ENCODE results near the gene TRAPPC11.
"Not testable (repeated sequence)": the region's sequence is repeated elsewhere in the genome, so short reads cannot be mapped to it uniquely, and the experiment has no call there.

TRAPPC11 gene

GRCh38 chr4:183718876-183719275 is 59.8 kb downstream of the TRAPPC11 start:
- H3K4me3 ChIP-seq (ENCODE audit: low read depth, low read length): no peak overlapping the region

- no peak overlapping the region for H3K4me3 ChIP-seq (ENCODE audit: low read depth, low read length)
Observed at GRCh38 chr4:183721207-183722081, 62.4 kb downstream of the TRAPPC11 start.

DNA sequence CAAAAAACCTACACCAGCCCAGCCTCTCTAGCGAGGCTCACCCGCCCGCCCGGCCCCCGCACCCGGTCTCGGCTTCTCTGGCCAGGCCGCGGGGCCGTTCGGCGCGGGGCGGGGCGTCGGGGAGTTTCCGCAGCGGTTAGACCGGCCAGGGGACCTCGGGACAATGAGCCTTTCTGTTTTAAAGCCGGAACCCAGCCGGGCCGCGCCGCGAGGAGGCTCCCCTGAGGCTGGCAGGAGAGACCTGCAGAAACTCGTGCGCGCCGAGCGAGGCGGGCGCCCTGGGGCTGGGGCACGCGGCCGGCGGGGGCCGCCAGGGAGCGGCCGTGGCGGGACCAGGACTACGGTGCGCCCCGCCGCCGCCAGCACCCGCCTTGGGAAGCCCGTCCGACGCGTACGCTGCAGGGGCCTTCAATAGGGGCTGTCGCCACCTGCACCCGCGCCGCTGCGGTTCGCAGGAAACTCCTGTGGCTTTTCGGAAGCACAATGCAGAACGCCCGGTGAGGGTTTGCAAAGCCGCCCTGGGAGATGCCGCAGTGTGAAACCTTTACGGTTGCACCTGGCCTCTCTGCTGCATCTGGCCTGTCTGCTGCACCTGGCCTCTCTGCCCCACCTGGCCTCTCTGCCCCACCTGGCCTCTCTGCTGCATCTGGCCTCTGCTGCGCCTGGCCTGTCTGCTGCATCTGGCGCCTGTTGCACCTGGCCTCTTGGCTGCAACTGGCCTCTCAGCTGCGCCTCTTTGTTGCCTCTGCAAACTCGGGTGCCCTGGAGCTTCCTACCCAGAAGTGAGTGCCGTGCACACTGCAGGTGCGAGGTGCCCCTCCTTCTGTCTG is 63.9 kb downstream of the TRAPPC11 start:
- H3K4me3 ChIP-seq (ENCODE audit: low read depth, low read length): peak overlapping the region; percentile 28

GRCh38 chr4:183723561-183724228 is 64.6 kb downstream of the TRAPPC11 start:
- no peak overlapping the region for H3K4me3 ChIP-seq (ENCODE audit: low read depth, low read length)

DNA sequence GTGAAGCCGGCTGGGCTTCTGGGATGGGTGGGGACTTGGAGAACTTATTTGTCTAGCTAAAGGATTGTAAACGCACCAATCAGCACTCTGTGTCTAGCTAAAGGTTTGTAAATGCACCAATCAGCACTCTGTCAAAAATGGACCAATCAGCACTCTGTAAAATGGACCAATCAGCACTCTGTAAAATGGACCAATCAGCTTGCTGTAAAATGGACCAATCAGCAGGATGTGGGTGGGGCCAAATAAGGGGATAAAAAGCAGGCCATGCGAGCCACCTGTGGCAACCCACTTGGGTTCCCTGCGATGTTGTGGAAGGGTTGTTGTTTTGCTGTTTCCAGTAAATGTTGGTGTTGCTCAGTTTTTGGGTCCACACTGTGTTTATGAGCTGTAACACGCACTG is 66.5 kb downstream of the TRAPPC11 start:
- H3K4me3 ChIP-seq (ENCODE audit: low read depth, low read length): not testable (repeated sequence)

DNA sequence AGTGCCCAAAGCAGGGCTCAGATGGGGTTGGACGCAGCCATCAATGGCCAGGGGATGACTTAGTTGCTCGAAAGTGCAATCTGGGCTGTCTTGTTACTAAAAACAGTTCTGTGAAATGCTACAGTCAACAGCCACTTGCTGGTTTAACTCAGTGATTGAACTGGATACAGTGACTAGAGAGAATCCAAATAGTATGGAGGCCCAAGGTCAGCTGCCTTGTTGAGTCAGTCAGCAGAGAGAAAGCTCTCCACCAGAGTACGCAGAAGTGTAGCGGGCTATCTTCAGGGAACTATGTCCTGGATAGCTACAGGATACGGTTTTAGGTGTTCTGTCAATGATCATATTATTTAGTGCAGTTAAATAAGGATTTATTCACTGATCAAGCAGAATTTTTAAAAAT is 68.4 kb downstream of the TRAPPC11 start:
- no peak overlapping the region for H3K4me3 ChIP-seq (ENCODE audit: low read depth, low read length)

- no peak overlapping the region for H3K4me3 ChIP-seq (ENCODE audit: low read depth, low read length)
Observed at GRCh38 chr4:183728223-183729068, 69.4 kb downstream of the TRAPPC11 start.

GRCh38 chr4:183729069-183729406 is 69.9 kb downstream of the TRAPPC11 start:
- H3K4me3 ChIP-seq (ENCODE audit: low read depth, low read length): no peak overlapping the region

DNA sequence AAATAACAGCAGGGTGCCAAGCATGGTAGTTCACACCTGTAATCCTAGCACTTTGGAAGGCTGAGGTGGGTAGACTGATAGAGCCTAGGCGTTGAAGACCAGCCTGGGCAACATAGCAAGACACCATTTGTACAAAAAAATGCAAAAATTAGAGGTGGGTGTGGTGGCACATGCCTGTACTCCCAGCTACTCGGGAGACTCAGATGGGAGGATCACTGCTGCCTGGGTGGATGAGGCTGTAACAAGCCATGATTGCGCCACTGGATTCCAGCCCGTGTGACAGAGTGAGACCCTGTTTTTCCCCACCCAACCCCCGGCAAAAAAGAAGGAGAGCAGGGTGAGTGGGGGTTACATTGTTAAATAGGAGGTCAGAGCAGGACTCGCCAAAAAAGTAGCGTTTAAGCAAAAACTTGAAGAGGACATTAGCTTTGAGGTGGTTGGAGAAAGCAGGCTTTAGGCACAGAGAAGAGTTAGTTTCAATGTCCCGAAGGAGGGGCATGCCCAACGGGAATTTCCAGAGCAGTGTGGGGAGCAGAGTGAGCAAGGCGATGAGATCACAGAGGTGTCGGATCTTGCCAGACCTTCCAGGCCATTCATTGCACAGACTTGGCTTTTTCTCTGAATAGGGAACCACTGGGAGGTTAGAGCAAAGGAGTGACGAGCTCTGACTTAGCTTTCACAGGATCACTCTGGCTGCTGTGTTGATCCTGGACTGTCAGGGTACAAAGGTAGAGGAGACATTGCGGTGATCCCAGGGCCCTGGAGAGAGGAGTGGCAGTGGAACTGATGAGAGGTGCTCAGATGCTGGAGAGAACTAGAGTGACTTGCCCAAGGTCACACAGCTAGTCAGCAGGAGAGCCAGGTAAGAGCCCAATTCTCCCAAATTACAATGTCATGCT is 70.6 kb downstream of the TRAPPC11 start:
- H3K4me3 ChIP-seq (ENCODE audit: low read depth, low read length): no peak overlapping the region

GRCh38 chr4:183732296-183732695 is 73.2 kb downstream of the TRAPPC11 start:
- no peak overlapping the region for H3K4me3 ChIP-seq (ENCODE audit: low read depth, low read length)

DNA sequence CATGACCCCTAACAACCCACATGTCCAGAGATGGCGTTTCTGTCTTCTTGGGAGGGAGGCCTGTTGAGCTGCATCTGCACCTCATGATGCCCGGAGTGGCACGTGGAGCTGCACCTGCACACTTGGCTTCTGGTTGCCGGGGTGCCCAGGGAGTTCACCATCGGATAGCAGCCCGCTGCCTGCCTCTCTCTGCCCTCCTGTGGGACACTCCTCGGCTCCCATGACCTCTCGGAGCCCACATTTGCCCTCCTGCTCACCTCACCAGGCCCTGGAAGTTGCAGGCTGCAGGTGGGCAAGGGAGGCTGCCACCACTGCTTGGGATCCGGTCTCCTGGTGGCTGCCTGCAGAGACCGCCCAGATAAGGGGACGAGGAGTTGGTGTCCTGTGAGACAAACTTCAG is 74.1 kb downstream of the TRAPPC11 start:
- H3K4me3 ChIP-seq (ENCODE audit: low read depth, low read length): no peak overlapping the region

- H3K4me3 ChIP-seq (ENCODE audit: low read depth, low read length): no peak overlapping the region
Observed at GRCh38 chr4:183738081-183738673, 79.1 kb downstream of the TRAPPC11 start.

DNA sequence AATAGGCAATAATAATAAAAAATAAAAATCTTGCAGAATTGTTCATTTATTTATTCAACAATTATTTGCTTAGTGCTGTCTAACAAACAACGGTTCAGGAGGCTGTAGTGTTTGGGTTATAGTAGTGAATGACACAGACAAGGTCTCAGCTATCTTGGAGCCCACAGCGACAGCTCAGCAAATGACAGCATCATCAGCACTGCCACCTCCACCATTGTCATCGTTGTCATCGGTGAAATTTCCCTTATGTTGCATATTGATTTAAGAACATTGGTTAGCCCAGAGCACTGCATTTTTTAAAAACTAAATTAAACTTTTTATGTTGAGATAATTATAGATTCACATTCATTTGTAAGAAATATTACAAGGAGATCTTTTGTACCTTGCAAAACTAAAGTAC is 79.9 kb downstream of the TRAPPC11 start:
- H3K4me3 ChIP-seq (ENCODE audit: low read depth, low read length): no peak overlapping the region

DNA sequence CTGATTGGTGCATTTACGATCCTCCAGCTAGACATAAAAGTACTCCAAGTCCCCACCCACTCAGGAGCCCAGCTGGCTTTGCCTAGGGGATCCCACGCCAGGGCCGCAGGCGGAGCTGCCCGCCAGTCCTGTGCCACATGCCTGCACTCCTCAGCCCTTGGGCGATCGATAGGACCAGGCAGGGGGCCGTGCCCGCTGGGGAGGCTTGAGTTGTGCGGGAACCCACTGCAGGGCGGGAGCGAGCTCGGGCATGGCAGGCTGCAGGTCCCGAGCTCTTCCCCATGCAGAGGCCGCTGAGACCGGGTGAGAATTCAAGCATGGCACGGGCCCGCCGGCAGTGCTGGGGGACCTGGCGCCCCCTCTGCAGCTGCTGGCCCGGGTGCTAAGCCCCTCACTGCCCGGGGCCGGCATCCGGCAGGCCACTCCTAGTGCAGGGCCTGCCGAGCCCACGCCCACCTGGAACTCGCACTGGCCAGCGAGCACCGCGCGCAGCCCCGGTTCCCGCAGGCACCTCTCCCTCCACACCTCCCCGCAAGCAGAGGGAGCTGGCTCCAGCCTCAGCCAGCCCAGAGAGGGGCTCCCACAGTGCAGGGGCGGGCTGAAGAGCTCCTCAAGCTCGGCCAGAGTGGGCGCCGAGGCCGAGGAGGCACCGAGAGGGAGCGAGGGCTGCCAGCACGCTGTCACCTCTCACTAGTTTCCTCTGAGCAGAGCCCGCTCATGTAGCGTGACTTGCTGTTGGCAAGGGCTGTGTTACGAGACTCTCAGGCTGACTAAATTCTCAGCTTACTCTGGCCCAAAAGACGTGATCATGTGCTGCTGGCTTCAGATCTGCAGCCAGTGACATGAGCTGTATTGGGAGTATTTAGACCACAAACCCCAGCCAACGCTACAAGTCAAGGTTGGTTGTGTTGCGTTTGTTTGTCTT is 87.5 kb downstream of the TRAPPC11 start:
- H3K4me3 ChIP-seq (ENCODE audit: low read depth, low read length): no peak overlapping the region

GRCh38 chr4:183747380-183747779 is 88.3 kb downstream of the TRAPPC11 start:
- no peak overlapping the region for H3K4me3 ChIP-seq (ENCODE audit: low read depth, low read length)

- no peak overlapping the region for H3K4me3 ChIP-seq (ENCODE audit: low read depth, low read length)
Observed at GRCh38 chr4:183747931-183748670, 89.0 kb downstream of the TRAPPC11 start.

DNA sequence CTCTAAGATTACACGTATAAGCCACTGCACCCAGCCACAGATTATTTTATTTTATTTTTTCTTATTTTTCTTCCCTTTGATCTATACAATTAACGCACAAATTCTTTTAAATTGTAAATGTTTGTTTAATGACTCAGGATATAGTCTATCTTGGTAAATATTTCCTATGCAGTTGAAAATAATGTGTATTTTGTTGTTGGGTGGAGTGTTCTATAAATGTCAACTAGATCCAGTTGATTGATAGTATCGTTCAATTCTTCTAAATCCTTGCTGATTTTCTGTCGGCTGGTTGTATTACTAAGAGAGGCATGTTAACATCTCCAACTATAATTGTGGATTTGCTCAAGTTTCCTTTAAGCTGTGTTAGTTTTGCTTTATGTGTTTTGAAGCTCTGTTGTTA is 92.0 kb downstream of the TRAPPC11 start:
- H3K4me3 ChIP-seq (ENCODE audit: low read depth, low read length): no peak overlapping the region

GRCh38 chr4:183755596-183755995 is 96.5 kb downstream of the TRAPPC11 start:
- no peak overlapping the region for H3K4me3 ChIP-seq (ENCODE audit: low read depth, low read length)
